GM15510 (cell line): Measurements from ENCODE around the gene CNP.

Source experiments
- POLR2A ChIP-seq: IDR thresholded peaks from 3 replicates; pipeline ENCODE4 v1.6.1; 2011; ENCODE audit warnings: borderline replicate concordance; ENCODE audit not compliant: insufficient read length; ENCODE audit errors: extremely low read depth

Gene CNP

GRCh38 chr17:41937970-41938954, 28.3 kb upstream of the CNP start:
- no peak for TF ChIP-seq POLR2A

GRCh38 chr17:41939044-41939692, 27.4 kb upstream of the CNP start:
- TF ChIP-seq POLR2A: no peak

GRCh38 chr17:41939693-41940090, 26.9 kb upstream of the CNP start:
- TF ChIP-seq POLR2A: no peak

DNA sequence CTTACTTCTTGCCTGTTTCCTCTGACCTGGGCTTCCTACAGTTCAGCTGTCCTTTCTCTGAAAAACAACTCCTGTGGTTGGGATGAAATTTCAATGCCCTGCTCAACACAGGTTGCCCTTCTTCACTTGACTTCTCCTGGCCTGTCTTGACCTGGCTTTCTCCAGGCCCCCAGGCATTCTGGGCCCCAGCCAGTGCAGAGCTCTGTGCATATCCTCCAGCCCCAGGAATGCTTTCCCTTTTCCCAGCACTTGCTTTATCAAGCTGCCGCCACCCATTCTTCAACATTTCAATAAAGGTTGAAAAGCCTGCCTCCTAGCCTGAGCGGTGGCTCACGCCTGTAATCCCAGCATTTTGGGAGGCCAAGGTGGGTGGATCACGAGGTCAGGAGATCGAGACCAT, 25.4 kb upstream of the CNP start:
- no peak for TF ChIP-seq POLR2A

- TF ChIP-seq POLR2A: no peak
Observed at GRCh38 chr17:41942626-41943373, 23.8 kb upstream of the CNP start.

- no peak for TF ChIP-seq POLR2A
Observed at GRCh38 chr17:41943492-41943891, 23.1 kb upstream of the CNP start.

GRCh38 chr17:41944943-41945342, 21.7 kb upstream of the CNP start:
- TF ChIP-seq POLR2A: no peak

DNA sequence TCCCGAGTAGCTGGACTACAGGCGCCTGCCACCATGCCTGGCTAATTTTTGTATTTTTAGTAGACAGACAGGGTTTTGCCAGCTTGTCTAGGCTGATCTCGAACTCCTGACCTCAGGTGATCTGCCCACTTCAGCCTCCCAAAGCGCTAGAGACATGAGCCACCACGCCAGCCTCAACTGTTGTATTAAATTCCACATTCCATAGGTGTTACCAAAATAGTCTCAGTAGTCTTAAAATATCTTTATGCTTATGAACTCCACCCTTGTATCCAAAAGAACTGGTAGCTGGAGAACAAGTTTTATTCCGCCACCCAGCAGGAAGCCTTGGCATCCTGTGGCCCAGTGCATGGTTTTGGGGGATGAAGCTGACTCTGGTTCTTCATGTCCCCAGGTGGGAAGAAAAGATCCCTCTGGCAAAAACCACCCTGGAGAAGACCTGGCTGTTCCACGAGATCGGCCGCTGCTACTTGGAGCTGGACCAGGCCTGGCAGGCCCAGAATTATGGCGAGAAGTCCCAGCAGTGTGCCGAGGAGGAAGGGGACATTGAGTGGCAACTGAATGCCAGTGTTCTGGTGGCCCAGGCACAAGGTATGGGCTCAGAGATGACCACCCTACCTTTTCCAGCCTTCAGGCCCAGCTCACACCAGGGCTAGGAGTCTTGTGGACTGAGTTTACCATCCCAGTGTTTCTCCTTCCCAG, 17.7 kb upstream of the CNP start:
- no peak for TF ChIP-seq POLR2A

DNA sequence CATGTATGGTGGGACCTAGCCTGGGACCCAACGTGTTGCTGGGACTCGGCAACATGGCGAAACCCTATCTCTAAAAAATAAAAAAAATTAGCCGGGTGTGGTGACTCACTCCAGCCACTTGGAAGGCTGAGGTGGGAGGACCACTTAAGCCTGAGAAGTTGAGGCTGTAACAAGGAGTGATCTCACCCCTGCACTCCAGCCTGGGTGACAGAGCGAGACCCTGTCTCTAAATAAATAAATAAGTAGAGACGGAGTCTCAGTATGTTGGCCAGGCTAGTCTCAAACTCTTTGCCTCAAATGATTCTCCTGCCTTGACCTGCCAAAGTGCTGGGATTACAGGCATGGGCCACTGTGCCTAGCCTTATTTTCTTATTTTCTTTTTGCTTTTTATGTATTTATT, 10.1 kb upstream of the CNP start:
- no peak for TF ChIP-seq POLR2A

DNA sequence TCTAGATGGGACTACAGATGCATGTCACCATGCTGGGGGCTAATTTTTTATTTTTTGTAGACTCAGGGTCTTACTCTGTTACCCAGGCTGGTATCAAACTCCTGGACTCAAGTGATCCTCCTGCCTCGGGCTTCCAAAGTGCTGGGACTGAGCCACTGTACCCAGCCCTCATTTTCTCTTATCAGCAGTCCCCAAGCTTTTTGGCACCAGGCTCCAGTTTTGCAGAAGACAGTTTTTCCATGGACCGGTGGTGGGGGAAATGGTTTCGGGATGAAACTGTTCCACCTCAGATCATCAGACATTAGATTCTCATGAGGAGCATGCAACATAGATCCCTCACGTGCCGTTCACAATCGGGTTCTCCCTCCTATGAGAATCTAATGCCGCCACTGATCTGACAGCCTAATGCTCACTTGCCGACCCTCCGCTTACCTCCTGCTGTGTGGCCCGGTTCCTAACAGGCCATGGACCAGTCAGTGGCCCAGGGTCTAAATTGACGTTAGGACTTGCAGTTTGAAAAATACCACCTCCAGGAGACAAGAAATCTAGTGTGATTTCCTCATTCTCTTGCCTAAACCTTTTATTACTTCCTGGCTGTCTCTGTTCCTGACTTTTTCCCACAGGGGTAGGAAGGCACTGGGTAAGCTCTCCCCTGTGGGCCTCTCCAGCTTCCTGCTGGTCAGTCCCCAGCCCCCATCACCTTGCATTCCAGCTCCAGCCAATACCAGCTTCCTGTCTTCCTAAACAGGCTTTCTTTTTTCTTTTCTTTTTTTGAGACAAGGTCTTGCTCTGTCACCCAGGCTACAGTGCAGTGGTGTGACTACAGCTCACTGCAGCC, 9.3 kb upstream of the CNP start:
- no peak for TF ChIP-seq POLR2A

DNA sequence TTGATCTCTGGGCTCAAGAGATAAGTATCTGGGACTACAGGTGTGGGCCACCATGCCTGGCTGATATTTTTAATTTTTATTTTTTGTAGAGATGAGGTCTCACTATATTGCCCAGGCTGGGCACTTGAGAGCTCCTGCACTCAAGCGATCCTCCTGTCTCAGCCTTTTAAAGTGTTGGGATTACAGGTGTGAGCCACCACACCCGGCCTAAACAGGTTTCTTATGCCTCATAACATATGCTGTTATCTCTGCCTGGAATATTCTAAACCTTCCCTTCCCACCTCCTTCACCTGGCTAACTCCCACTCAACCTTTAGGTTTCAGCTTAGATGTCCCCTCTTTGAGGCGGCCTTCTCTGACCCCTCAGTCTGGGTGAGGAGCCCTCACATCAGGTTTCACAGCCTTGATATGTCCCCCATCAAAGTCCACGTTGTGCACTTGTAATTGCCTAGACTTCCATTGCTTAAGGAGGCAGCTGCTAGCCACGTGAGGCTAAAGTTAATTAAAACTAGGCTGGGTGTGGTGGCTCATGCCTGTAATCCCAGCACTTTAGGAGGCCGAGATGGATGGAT, 8.6 kb upstream of the CNP start:
- TF ChIP-seq POLR2A: no peak

DNA sequence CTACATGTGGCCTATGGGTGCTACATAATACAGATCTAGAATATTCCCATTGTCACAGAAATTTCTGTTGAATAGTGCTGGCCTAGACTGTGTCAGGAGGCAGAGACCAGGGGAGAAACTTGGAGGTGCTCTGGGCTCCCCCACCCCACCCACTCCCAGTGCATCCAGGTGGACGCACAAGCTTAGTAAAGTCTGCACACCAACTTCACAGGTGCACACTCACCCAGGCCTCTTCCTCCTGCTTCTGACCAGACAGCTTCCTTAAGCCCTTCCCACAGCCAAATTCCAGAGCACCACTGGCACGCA, 7.6 kb upstream of the CNP start:
- TF ChIP-seq POLR2A: no peak

GRCh38 chr17:41959336-41960095, 7.1 kb upstream of the CNP start:
- no peak for TF ChIP-seq POLR2A
